GF-D8 (cell line): Measurements from ENCODE around the gene PADI6.
"Not testable (repeated sequence)": the region's sequence is repeated elsewhere in the genome, so short reads cannot be mapped to it uniquely, and the experiment has no call there.

ENCODE experiments used
- DNase-seq: peaks from one replicate; lab custom pipeline; 2025; lab: John Stamatoyannopoulos, UW

The PADI6 gene

GRCh38 chr1:17371896-17372295 is at the start of gene PADI6:
Gene PADI6 (plus strand): TSS chr1:17372196. CDS start chr1:17372246, 50 bp downstream.
- DNase-seq: no peak

- DNase-seq: no peak
These were observed 43.1 kb upstream of the PADI6 start for GRCh38 chr1:17328855-17329254.

GRCh38 chr1:17329610-17330009 is 42.4 kb upstream of the PADI6 start:
- DNase-seq: no peak

GRCh38 chr1:17330856-17331255 is 41.1 kb upstream of the PADI6 start:
- no peak for DNase-seq

GRCh38 chr1:17333081-17333480 is 38.9 kb upstream of the PADI6 start:
- no peak for DNase-seq

- DNase-seq: peak; percentile 25
These were observed 35.9 kb upstream of the PADI6 start for GRCh38 chr1:17335821-17336710.

GRCh38 chr1:17338706-17339493 is 33.1 kb upstream of the PADI6 start:
- DNase-seq: no peak

GRCh38 chr1:17339521-17339920 is 32.5 kb upstream of the PADI6 start:
- DNase-seq: no peak

GRCh38 chr1:17340358-17340757 is 31.6 kb upstream of the PADI6 start:
- DNase-seq: no peak

GRCh38 chr1:17342014-17342441 is 30.0 kb upstream of the PADI6 start:
- DNase-seq: no peak

- DNase-seq: not testable (repeated sequence)
These were observed 26.5 kb upstream of the PADI6 start for GRCh38 chr1:17345506-17345905.

- no peak for DNase-seq
These were observed 25.8 kb upstream of the PADI6 start for GRCh38 chr1:17346046-17346789.

- no peak for DNase-seq
These were observed 24.0 kb upstream of the PADI6 start for GRCh38 chr1:17347769-17348592.

GRCh38 chr1:17348593-17349234 is 23.3 kb upstream of the PADI6 start:
- no peak for DNase-seq

GRCh38 chr1:17350083-17350482 is 21.9 kb upstream of the PADI6 start:
- DNase-seq: no peak

GRCh38 chr1:17350928-17351446 is 21.0 kb upstream of the PADI6 start:
- DNase-seq: no peak

GRCh38 chr1:17351598-17352324 is 20.2 kb upstream of the PADI6 start:
- DNase-seq: no peak

GRCh38 chr1:17352419-17352909 is 19.5 kb upstream of the PADI6 start:
- DNase-seq: no peak

- peak; percentile 4 for DNase-seq
These were observed 16.1 kb upstream of the PADI6 start for GRCh38 chr1:17355898-17356297.
